NCI-H2107 treated with DMSO at 0.1 percent for 48 hours (cell line): ENCODE results near the gene SLC25A51.
A peak's percentile ranks its signal among the peaks of the same experiment; 100 is the strongest.

Source experiments
- DNase-seq: peaks from one replicate; lab custom pipeline; 2025; ENCODE audit not compliant: unreplicated experiment; lab: John Stamatoyannopoulos, UW

SLC25A51 gene, protein sequence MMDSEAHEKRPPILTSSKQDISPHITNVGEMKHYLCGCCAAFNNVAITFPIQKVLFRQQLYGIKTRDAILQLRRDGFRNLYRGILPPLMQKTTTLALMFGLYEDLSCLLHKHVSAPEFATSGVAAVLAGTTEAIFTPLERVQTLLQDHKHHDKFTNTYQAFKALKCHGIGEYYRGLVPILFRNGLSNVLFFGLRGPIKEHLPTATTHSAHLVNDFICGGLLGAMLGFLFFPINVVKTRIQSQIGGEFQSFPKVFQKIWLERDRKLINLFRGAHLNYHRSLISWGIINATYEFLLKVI

GRCh38 chr9:37903647-37904444 lies at the start of gene SLC25A51:
Gene SLC25A51, minus strand, starts transcription at chr9:37904127. Its CDS starts 15,577 bp downstream, at chr9:37888550.
- DNase-seq: peak; percentile 73

DNA sequence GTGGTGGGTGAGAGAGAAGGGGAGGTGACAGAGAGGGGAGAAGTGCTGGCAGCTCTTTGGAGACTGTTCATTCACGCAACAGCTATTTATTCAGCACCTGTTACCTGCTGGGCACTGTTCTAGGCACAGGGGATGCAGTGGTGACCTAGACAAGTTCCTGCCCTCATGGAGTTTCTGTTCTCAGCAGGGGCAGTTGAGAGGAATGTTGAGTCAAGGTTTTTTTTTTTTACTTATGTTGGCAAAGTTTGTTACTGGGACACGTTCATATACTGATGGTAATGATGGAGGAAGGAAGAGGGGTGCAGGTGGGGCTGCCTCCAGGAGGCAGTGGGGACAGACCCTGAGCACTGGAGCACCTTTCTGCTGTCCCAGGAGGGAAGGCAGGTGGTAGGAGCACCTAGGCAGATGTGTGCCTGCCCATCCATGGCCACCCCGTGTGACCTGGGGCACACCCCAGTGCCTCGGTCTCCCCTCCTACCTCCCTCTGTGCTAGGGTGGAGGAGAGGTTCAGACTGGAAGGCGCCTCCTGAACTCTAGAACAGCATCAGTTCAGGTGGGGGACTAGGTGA lies 49.4 kb upstream of the SLC25A51 start:
- DNase-seq: no peak

GRCh38 chr9:37952731-37953130 lies 48.8 kb upstream of the SLC25A51 start:
- DNase-seq: no peak

DNA sequence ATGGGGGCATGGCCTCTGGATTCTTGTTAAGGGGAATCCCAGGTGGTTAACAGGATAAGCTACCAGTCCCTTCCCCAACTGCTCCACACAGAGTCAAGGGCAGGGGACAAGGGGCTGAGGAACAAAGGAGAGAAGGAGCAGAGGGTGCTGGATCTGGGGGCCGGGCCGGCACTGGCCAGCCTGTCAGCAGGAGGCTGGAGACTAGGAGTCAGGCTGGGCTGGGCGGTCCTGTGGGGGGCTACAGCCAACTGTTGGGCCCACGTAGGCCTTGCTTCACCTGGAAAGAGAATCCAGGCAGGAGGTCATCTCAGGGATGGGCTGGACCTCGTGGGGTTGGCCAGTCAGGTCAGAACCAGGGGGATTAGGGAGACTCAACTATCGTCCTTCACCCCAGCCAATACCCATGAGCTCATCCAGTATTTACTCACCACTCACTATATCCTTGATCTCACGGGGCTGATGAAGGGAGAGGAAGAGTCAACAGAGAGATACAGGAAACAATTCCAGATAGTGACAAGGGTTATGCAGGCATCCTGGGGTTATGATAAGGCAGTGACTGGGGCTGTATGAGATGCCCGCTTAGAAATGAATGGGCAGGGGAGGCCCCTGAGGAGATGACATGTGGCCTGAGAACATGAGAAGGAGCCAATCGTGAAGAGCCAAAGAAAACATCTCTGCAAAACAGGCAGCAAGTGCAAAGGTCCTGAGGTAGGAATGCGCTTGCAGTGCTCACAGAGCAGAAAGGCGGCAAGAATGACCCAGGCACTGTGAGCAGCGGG lies 47.9 kb upstream of the SLC25A51 start:
- DNase-seq: no peak

- no peak for DNase-seq
Observed at GRCh38 chr9:37950561-37950960, 46.6 kb upstream of the SLC25A51 start.

DNA sequence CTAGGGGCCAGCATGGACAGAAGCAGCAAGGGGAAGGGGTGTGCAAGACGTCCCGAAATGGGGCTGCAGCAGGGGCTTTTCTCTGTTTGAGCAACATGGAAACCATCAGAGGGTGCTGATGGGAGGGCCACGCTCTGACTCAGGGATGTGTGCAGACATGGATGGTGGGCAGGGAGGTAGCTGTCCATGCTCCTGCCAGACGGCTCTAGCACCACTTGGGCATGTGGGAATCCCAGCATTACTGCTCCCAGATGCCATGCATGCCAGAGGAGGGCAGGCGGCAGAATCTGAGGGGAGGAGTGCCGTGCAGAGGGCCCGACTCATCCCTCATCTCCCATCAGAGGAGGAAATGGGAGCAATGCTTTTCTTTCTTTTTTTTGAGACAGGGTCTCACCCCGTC lies 45.6 kb upstream of the SLC25A51 start:
- no peak for DNase-seq

- DNase-seq: no peak
Observed at GRCh38 chr9:37948417-37948980, 44.6 kb upstream of the SLC25A51 start.

GRCh38 chr9:37947977-37948376 lies 44.0 kb upstream of the SLC25A51 start:
- DNase-seq: no peak

- no peak for DNase-seq
Observed at GRCh38 chr9:37947471-37947870, 43.5 kb upstream of the SLC25A51 start.

DNA sequence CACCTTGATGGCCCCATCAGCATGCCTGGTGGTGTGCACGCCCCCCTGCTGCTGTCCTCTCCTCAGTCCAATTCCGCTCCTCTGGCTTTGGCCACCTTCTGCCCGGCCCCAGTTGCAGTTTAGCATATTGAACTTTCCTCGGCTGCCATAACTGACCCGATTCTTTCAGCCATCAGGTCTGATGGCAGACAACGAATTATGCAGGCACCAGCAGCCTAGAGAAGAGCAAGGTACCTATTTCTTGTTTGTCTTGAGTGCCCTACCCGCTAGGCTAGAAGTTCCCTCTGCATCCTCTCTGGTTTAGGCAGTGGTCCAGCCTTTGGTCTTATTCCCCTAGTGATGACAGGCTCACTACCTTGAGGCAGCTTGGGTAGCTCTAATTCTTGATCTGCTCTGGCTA lies 43.0 kb upstream of the SLC25A51 start:
- no peak for DNase-seq

GRCh38 chr9:37946041-37946440 lies 42.1 kb upstream of the SLC25A51 start:
- DNase-seq: no peak

GRCh38 chr9:37944671-37945481 lies 40.9 kb upstream of the SLC25A51 start:
- no peak for DNase-seq

DNA sequence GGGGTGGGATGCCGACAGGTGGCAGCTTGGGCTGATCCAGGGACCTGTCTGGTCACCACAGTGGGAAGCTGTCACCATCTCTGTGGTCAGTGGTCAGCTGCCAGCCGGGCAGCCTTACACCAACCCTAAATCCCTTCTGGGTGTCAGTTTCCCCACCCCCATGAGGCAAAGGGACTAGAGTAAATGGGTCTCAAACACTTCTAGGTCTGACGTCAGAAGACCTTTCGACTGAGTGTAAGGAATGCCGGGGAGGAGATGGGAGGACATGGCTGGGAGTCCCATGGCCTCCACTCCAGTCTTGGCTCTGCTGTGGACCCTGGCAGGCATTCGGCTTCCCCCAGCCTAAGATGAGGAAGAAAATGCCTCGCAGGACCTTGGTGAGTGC lies 40.3 kb upstream of the SLC25A51 start:
- DNase-seq: no peak

DNA sequence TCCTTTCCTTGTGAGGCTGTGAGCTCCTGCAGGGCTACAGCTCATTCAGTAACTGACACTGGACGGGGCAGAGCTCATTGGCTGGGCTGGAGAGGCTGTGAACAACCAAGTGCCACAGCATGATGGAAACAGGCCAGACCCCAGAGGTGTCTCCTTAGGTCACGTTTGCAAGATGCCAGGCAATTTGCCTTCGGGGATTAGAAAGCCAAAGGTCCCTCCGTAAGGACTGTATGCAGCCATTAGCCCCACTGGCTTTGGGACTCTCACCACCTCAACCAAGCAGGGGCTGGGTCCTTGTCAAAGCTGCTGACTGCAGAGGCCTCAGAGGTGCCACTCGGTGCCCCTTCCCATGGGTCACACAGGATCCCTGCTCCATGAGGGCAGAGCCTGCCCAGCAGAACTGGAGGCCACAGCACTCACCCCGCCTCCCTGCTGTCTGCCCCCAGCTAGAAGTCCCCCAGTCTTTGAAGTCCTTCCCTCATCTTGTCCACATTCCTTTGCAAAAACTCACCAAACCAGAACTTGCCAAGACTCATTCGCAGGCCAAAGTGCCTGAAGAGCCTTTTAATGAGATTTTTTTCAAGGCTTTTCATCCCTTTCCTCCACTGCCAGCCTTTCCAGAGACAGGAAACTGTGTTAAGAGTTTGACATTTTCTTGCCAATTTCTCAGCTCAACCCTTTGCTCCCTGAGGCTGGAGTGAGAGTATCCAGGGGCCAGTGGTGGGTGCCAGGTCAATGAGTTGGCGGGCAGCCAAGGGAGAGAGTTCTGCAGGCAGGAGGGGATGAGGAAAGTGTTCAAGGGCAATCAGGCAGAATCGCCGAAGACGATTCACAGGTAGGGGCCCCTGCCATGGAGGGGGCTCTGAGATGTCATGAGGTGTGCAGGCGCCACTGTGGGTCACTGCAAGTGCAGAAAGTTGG lies 39.7 kb upstream of the SLC25A51 start:
- no peak for DNase-seq

DNA sequence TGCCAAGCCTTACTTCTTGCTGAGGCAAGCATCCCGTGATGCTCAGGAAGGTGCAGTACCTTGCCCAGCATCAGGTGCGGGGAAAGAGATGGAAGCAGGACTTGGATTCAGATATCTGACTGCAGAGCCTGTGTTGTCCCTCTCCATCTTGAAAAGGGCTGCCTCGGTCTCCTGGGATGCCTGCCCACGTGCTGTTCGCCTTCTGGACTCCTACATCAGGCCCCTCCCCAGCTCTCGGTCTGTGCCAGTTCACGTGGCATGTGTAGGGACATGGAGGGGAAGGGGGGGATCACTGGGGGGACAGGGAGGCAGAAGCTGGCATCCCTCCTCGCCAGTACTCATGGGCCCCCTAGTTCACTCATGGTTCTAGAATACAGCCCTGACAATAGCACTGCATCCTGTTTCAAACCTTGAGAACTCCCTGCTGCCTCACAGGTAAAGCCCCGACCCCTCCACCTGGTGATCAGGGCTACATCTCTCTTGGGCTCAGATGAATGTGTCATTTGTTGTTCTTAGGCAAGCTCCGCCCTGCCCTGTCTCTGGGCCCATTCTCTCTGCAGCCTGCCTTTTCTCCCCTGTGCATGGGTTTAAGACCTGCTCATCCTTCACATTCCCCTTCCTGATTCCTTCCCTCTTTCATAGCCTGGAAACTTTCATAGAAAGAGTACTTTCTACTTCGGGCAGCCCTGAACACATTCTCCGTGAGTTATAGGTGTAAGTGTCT lies 38.9 kb upstream of the SLC25A51 start:
- DNase-seq: no peak

- DNase-seq: no peak
Observed at GRCh38 chr9:37941253-37941652, 37.3 kb upstream of the SLC25A51 start.

- DNase-seq: no peak
Observed at GRCh38 chr9:37939575-37940095, 35.7 kb upstream of the SLC25A51 start.
